ENCODE data around the gene NFKBIE. TPM values are rescaled to one million over a fixed set of nuclear protein-coding genes. Genes with fewer than 3 reads are reported as not detected.

Gene NFKBIE
- total RNA-seq, 1 donor from 2014 or later = 29.0 TPM

- H3K9me3 Mint-ChIP-seq = no peaks in the 10 kb centered on the region
- H3K36me3 Mint-ChIP-seq (ENCODE audit: low read depth) = peaks cover 67% of the 10 kb centered on the region
- peaks cover 68% of the 10 kb centered on the region for H3K4me1 Mint-ChIP-seq (ENCODE audit: low read depth)
- no peaks in the 10 kb centered on the region for H3K27me3 Mint-ChIP-seq (ENCODE audit: insufficient read depth)
- peak overlapping the region; percentile 96 for H3K4me3 Mint-ChIP-seq
- intact Hi-C loops (cut with micrococcal nuclease) = loop anchor here (5.0 kb wide), 2 partner anchors 477 to 622 kb away; partner anchors contain the start of genes GTPBP2 and VEGFA
- DNase-seq (ENCODE audit: low spot score) = no peak
- H3K27ac Mint-ChIP-seq = peak overlapping the region; percentile 98
Observed at GRCh38 chr6:44249082-44249748, 16.1 kb downstream of the NFKBIE start.

GRCh38 chr6:44248579-44248978 is 16.8 kb downstream of the NFKBIE start:
- intact Hi-C loops (cut with micrococcal nuclease) = loop anchor here (5.0 kb wide), 2 partner anchors 476 to 621 kb away; partner anchors contain the start of genes GTPBP2 and VEGFA
- H3K27me3 Mint-ChIP-seq (ENCODE audit: insufficient read depth) = peaks cover 3% of the 10 kb centered on the region
- no peak for DNase-seq (ENCODE audit: low spot score)
- no peaks in the 10 kb centered on the region for H3K9me3 Mint-ChIP-seq
- peak overlapping the region; percentile 96 for H3K4me3 Mint-ChIP-seq
- peaks cover 62% of the 10 kb centered on the region for H3K4me1 Mint-ChIP-seq (ENCODE audit: low read depth)
- H3K27ac Mint-ChIP-seq = peak overlapping the region; percentile 98
- peaks cover 65% of the 10 kb centered on the region for H3K36me3 Mint-ChIP-seq (ENCODE audit: low read depth)

- intact Hi-C loops (cut with micrococcal nuclease) = loop anchor here (1.0 to 5.0 kb wide), 5 partner anchors 10 to 620 kb away; partner anchors contain the start of genes CDC5L, GTPBP2, NFKBIE and SLC35B2
- peak overlapping the region; percentile 98 for H3K27ac Mint-ChIP-seq
- H3K4me3 Mint-ChIP-seq = peak overlapping the region; percentile 96
- H3K9me3 Mint-ChIP-seq = no peaks in the 10 kb centered on the region
- H3K36me3 Mint-ChIP-seq (ENCODE audit: low read depth) = peaks cover 55% of the 10 kb centered on the region
- H3K27me3 Mint-ChIP-seq (ENCODE audit: insufficient read depth) = peaks cover 5% of the 10 kb centered on the region
- DNase-seq (ENCODE audit: low spot score) = peak; percentile 77
- peaks cover 52% of the 10 kb centered on the region for H3K4me1 Mint-ChIP-seq (ENCODE audit: low read depth)
Observed at GRCh38 chr6:44247338-44248302, 17.7 kb downstream of the NFKBIE start.

- intact Hi-C loops (cut with micrococcal nuclease) = loop anchor here (1.0 to 5.0 kb wide), 8 partner anchors 8 to 619 kb away; partner anchors contain the start of genes CDC5L, GTPBP2, NFKBIE and SLC35B2
- peak; percentile 96 for DNase-seq (ENCODE audit: low spot score)
- no peaks in the 10 kb centered on the region for H3K9me3 Mint-ChIP-seq
- H3K4me1 Mint-ChIP-seq (ENCODE audit: low read depth) = peaks cover 45% of the 10 kb centered on the region
- H3K27ac Mint-ChIP-seq = peak within 1 kb of the TSS; percentile 98
- H3K27me3 Mint-ChIP-seq (ENCODE audit: insufficient read depth) = peaks cover 5% of the 10 kb centered on the region
- peaks cover 50% of the 10 kb centered on the region for H3K36me3 Mint-ChIP-seq (ENCODE audit: low read depth)
- peak within 1 kb of the TSS; percentile 96 for H3K4me3 Mint-ChIP-seq
Observed at GRCh38 chr6:44246663-44247337, 18.6 kb downstream of the NFKBIE start, which contains the start of gene HSP90AB1. Gene HSP90AB1, plus strand, starts transcription at chr6:44247101. Its CDS starts 1,529 bp downstream, at chr6:44248630.

GRCh38 chr6:44245912-44246662 is 19.3 kb downstream of the NFKBIE start:
- Mint-ChIP-seq H3K27me3 (ENCODE audit: insufficient read depth) (peaks cover 5% of the 10 kb centered on the region), H3K27ac (peak overlapping the region; percentile 98), H3K9me3 (no peaks in the 10 kb centered on the region), H3K4me3 (peak overlapping the region; percentile 96), H3K4me1 (ENCODE audit: low read depth) (peaks cover 38% of the 10 kb centered on the region), H3K36me3 (ENCODE audit: low read depth) (peaks cover 42% of the 10 kb centered on the region)
- intact Hi-C loops (cut with micrococcal nuclease) = loop anchor here (1.0 to 5.0 kb wide), 5 partner anchors 8 to 619 kb away; partner anchors contain the start of genes GTPBP2 and VEGFA
- peak; percentile 81 for DNase-seq (ENCODE audit: low spot score)

DNA sequence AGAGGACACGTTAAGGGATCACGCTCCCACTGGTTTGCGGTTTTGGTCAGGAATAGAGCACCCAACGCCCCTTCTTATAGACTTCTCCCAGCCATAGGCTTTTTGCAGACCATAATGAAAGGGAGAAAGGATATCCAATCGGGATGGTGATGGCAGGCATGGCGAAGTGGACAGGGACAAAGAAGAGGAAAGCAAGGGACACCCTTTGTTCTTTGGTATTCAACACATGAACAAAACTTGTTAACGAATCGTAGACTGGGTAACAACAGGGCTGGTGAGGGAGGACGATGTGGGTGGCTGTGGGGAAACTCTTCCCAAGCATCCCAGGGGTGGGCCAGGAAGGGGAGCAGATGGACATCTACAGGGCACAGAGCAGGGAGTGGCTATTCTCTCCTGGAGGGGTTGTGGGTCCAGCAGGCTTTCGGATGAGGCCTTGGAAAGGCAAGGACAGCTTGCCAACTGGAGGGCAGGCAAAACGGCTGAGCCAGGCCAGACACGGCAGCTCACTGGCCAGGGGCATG is 19.9 kb downstream of the NFKBIE start:
- Mint-ChIP-seq H3K4me1 (ENCODE audit: low read depth) (peaks cover 36% of the 10 kb centered on the region), H3K4me3 (peak overlapping the region; percentile 96), H3K9me3 (no peaks in the 10 kb centered on the region), H3K27ac (peak overlapping the region; percentile 98), H3K27me3 (ENCODE audit: insufficient read depth) (peaks cover 5% of the 10 kb centered on the region), H3K36me3 (ENCODE audit: low read depth) (peaks cover 36% of the 10 kb centered on the region)
- intact Hi-C loops (cut with micrococcal nuclease) = loop anchor here (5.0 kb wide), 2 partner anchors 473 to 618 kb away; partner anchors contain the start of genes GTPBP2 and VEGFA
- DNase-seq (ENCODE audit: low spot score) = no peak

DNA sequence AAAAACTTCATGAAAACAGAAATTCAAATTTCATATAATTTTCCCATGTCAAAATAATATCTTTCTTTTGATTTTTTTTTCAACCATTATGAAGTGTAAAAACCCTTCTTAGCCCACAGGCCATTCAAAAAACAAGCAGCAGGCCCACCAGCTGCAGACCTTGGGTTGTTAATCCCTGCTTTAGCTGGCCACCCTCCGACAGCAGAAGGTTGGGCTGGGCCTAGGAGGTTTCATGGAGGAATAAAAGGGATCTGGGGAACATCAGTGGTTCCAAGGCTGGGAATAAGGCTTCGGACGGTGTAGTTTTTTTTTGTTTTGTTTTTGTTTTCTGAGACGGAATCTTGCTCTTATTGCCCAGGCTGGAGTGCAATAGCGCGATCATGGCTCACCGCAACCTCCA is 22.0 kb downstream of the NFKBIE start:
- H3K4me3 Mint-ChIP-seq = no peak overlapping the region
- no peak overlapping the region for H3K27ac Mint-ChIP-seq
- peaks cover 15% of the 10 kb centered on the region for H3K36me3 Mint-ChIP-seq (ENCODE audit: low read depth)
- H3K9me3 Mint-ChIP-seq = no peaks in the 10 kb centered on the region
- peaks cover 5% of the 10 kb centered on the region for H3K27me3 Mint-ChIP-seq (ENCODE audit: insufficient read depth)
- intact Hi-C loops (cut with micrococcal nuclease) = no loop called here
- H3K4me1 Mint-ChIP-seq (ENCODE audit: low read depth) = peaks cover 19% of the 10 kb centered on the region
- DNase-seq (ENCODE audit: low spot score) = no peak

- Mint-ChIP-seq H3K36me3 (ENCODE audit: low read depth) (peaks cover 3% of the 10 kb centered on the region), H3K4me1 (ENCODE audit: low read depth) (peaks cover 13% of the 10 kb centered on the region), H3K27me3 (ENCODE audit: insufficient read depth) (peaks cover 4% of the 10 kb centered on the region), H3K27ac (peak overlapping the region; percentile 86), H3K9me3 (no peaks in the 10 kb centered on the region), H3K4me3 (peak overlapping the region; percentile 82)
- intact Hi-C loops (cut with micrococcal nuclease) = loop anchor here (1.0 to 2.0 kb wide), 4 partner anchors 7 to 112 kb away; partner anchors contain the start of genes MRPL14, NFKBIE and TMEM63B
- no peak for DNase-seq (ENCODE audit: low spot score)
Observed at GRCh38 chr6:44238687-44239350, 26.5 kb downstream of the NFKBIE start.

GRCh38 chr6:44237813-44238433 is 27.4 kb downstream of the NFKBIE start:
- H3K9me3 Mint-ChIP-seq = no peaks in the 10 kb centered on the region
- H3K27ac Mint-ChIP-seq = peak overlapping the region; percentile 86
- H3K36me3 Mint-ChIP-seq (ENCODE audit: low read depth) = peaks cover 8% of the 10 kb centered on the region
- intact Hi-C loops (cut with micrococcal nuclease) = loop anchor here (1.0 to 2.0 kb wide), 5 partner anchors 8 to 111 kb away; partner anchors contain the start of genes MRPL14, NFKBIE, SLC29A1 and TMEM63B
- peaks cover 13% of the 10 kb centered on the region for H3K4me1 Mint-ChIP-seq (ENCODE audit: low read depth)
- no peaks in the 10 kb centered on the region for H3K27me3 Mint-ChIP-seq (ENCODE audit: insufficient read depth)
- DNase-seq (ENCODE audit: low spot score) = peak; percentile 79
- peak overlapping the region; percentile 82 for H3K4me3 Mint-ChIP-seq

DNA sequence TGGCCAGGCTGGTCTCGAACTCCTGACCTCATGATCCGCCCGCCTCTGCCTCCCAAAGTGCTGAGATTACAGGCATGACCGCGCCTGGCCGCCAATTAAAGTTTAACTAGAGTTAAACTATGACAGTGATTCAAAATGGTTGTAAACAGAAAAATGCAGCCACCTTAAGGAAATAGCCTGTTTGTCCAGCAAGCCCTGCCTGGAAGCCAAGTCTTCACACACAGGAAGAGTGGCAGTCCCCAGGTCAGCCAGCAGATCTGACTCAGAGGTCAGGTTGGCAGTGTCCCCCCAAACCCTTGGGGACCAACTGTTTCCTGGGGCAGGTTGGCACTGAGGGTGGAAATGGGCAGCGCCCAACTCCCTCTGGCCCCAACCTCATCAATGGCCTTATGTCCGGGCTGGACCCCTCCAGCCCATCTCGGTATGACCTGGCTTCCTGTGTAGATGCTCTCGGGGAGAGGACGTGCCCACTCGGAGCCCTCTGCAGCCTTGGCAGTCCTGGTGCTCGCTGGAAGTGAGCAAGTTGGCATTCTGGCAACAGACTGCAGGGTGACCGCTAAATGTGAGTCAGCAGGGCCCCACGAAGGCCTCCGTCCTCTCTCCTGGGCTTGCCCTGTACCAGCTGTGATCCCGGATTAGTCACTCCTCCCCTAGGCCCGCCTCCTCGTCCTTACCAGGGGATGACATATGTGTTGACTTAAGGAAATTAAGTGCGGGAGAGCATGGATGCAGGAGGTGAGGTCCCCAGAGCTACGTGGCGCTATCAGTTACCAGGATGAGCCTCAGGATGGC is 28.1 kb downstream of the NFKBIE start:
- H3K36me3 Mint-ChIP-seq (ENCODE audit: low read depth) = peaks cover 9% of the 10 kb centered on the region

More for the DNA sequence above, 28.1 kb downstream of the NFKBIE start:
- peak overlapping the region; percentile 86 for H3K27ac Mint-ChIP-seq
- intact Hi-C loops (cut with micrococcal nuclease) = loop anchor here (1.0 kb wide), 1 partner anchor 14 kb away; the partner anchor contains the start of gene SLC29A1
- no peaks in the 10 kb centered on the region for H3K9me3 Mint-ChIP-seq
- peak; percentile 61 for DNase-seq (ENCODE audit: low spot score)
- H3K4me1 Mint-ChIP-seq (ENCODE audit: low read depth) = peaks cover 13% of the 10 kb centered on the region
- no peaks in the 10 kb centered on the region for H3K27me3 Mint-ChIP-seq (ENCODE audit: insufficient read depth)
- peak overlapping the region; percentile 82 for H3K4me3 Mint-ChIP-seq
